ENCODE results near the gene CPA3. TPM values are rescaled to one million over a fixed set of nuclear protein-coding genes. Genes with fewer than 3 reads are reported as not detected.

CPA3 gene
- total and polyA plus RNA-seq, 4 donors, result 2.2 to 37.4 (median 2.5) TPM

- no peaks in the 10 kb centered on the region for H3K36me3 ChIP-seq (ENCODE audit: control insufficient read depth in 4 of 4, insufficient read depth in 4 of 4, low read length in 4 of 4)
- H3K9me3 ChIP-seq (ENCODE audit: control insufficient read depth in 4 of 4, insufficient read depth in 3 of 4, low read length in 3 of 4), result no peaks in the 10 kb centered on the region
- 65 to 84% methylated on average over 4 of the region's 4 CpGs for WGBS, 2 donors
- H3K27ac ChIP-seq (ENCODE audit: low read depth in 1 of 2, low read length in 1 of 2), result no peak overlapping the region
- no peak overlapping the region for H3K9ac ChIP-seq (ENCODE audit: insufficient read depth in 1 of 2, low read length in 2 of 2)
- peaks cover 0 to 6% (median 0%) of the 10 kb centered on the region in 5 donors for H3K4me1 ChIP-seq (ENCODE audit: control insufficient read depth in 5 of 5, insufficient read depth in 5 of 5, low read length in 5 of 5)
- TF ChIP-seq CTCF (IDR thresholded peaks at IDR 0.05; ENCODE audit: control extremely low read depth, extremely low read depth), result no peak
- H3K4me3 ChIP-seq, result no peak overlapping the region
- no peaks in the 10 kb centered on the region for H3K27me3 ChIP-seq (ENCODE audit: control insufficient read depth in 3 of 3, insufficient read depth in 3 of 3, low read length in 2 of 3)
- peak in 2 of 3 donors; percentile 31 to 46 for DNase-seq
- no peak for ATAC-seq (ENCODE audit: insufficient read depth, low FRiP score)
Measured at GRCh38 chr3:148901987-148902791, 37.1 kb downstream of the CPA3 start.

DNA sequence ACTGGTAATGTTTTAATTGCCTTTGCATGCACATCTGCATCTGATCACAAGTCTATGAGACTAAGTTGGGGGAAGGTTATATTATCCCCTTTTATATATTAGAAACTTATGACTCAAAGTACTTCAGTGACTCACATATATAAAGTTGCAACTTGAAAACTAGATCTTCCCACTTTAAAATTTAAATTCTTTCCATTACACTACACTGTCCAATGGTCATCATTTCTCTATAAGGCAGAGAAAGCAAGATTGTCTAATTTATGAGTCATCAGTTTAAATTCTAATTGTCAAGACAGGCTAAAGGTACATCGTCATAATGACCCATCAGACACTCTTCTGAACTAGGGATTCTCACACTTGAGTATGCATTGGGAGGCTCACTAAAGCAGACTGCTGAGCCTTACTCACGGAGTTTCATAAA lies 37.9 kb downstream of the CPA3 start:
- H3K4me1 ChIP-seq (ENCODE audit: control insufficient read depth in 5 of 5, insufficient read depth in 5 of 5, low read length in 5 of 5), result peaks cover 0 to 6% (median 0%) of the 10 kb centered on the region in 5 donors
- H3K27ac ChIP-seq (ENCODE audit: low read depth in 1 of 2, low read length in 1 of 2), result no peak overlapping the region
- TF ChIP-seq CTCF (IDR thresholded peaks at IDR 0.05; ENCODE audit: control extremely low read depth, extremely low read depth), result no peak
- no peaks in the 10 kb centered on the region for H3K27me3 ChIP-seq (ENCODE audit: control insufficient read depth in 3 of 3, insufficient read depth in 3 of 3, low read length in 2 of 3)
- no peaks in the 10 kb centered on the region for H3K36me3 ChIP-seq (ENCODE audit: control insufficient read depth in 4 of 4, insufficient read depth in 4 of 4, low read length in 4 of 4)
- H3K4me3 ChIP-seq, result no peak overlapping the region
- DNase-seq, result no peak
- H3K9me3 ChIP-seq (ENCODE audit: control insufficient read depth in 4 of 4, insufficient read depth in 3 of 4, low read length in 3 of 4), result no peaks in the 10 kb centered on the region
- WGBS, 2 donors, result 88 to 89% methylated on average over 2 of the region's 2 CpGs
- H3K9ac ChIP-seq (ENCODE audit: insufficient read depth in 1 of 2, low read length in 2 of 2), result no peak overlapping the region
- no peak for ATAC-seq (ENCODE audit: insufficient read depth, low FRiP score)

DNA sequence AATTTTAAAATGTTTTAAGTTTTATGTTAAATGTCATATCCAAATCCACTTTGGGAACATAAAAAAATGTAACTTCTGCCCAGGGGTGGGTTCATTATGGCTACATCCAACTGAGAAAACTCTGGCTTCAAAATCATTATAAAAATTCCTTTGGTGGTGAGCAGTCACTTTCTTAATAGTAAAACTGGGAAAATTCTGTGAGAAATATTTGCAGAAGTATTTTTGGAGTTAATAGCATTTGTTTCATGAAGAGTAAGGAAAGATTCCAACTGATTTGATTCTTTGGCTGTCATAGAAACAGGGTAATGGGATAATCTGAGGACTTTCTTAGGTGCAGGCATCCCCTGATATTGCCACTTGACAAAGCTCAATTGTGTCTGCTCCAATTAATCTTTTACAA lies 38.8 kb downstream of the CPA3 start:
- no peak for ATAC-seq (ENCODE audit: insufficient read depth, low FRiP score)
- Histone ChIP-seq H3K4me1 (ENCODE audit: control insufficient read depth in 5 of 5, insufficient read depth in 5 of 5, low read length in 5 of 5) (peaks cover 0 to 6% (median 0%) of the 10 kb centered on the region in 5 donors), H3K9ac (ENCODE audit: insufficient read depth in 1 of 2, low read length in 2 of 2) (no peak overlapping the region), H3K27me3 (ENCODE audit: control insufficient read depth in 3 of 3, insufficient read depth in 3 of 3, low read length in 2 of 3) (no peaks in the 10 kb centered on the region), H3K27ac (ENCODE audit: low read depth in 1 of 2, low read length in 1 of 2) (no peak overlapping the region), H3K9me3 (ENCODE audit: control insufficient read depth in 4 of 4, insufficient read depth in 3 of 4, low read length in 3 of 4) (no peaks in the 10 kb centered on the region), H3K36me3 (ENCODE audit: control insufficient read depth in 4 of 4, insufficient read depth in 4 of 4, low read length in 4 of 4) (no peaks in the 10 kb centered on the region), H3K4me3 (no peak overlapping the region)
- no peak for DNase-seq
- no peak for TF ChIP-seq CTCF (IDR thresholded peaks at IDR 0.05; ENCODE audit: control extremely low read depth, extremely low read depth)

All from lung (tissue), 12 donors.